SK-N-SH treated with all-trans-retinoic acid at 6 μM for 48 hours (cell line): ENCODE data around the gene SLCO3A1.

ENCODE experiments used
- GLIS3 ChIP-seq: fragments of 250-450 bp; sonication (Bioruptor Pico); IDR thresholded peaks from 2 replicates; pipeline ENCODE4 v1.5.0; 2020; ENCODE audit warnings: mild to moderate bottlenecking, moderate library complexity
- ZFP3 ChIP-seq: fragments of 250-450 bp; sonication (Bioruptor Pico); IDR thresholded peaks from 2 replicates; pipeline ENCODE4 v1.5.0; 2020; ENCODE audit warnings: mild to moderate bottlenecking, moderate library complexity

- TF ChIP-seq GLIS3 (CRISPR knock-in tag) (no peak), ZFP3 (CRISPR knock-in tag) (no peak)
These were observed 114.6 kb downstream of the SLCO3A1 start for GRCh38 chr15:91967935-91968606.
